ENCODE results near the gene NFU1. TPM values are rescaled to one million over a fixed set of nuclear protein-coding genes. Genes with fewer than 3 reads are reported as not detected.

The NFU1 gene
- total and polyA plus RNA-seq, 9 of the 15 experiments (the other 6 are each of a cell fraction or from before 2014, with no cell fraction given), result 33.3 to 61.8 (median 53.7) TPM

GRCh38 chr2:69376403-69376802, 60.8 kb downstream of the NFU1 start (continued):
- TF ChIP-seq BCLAF1 (IDR thresholded peaks at IDR 0.05; ENCODE audit: borderline replicate concordance in 1 of 2, control insufficient read depth in 1 of 2, low read depth in 2 of 2, low read length in 1 of 2), result no peak
- no peak for TF ChIP-seq ZNF124 (CRISPR knock-in tag; IDR thresholded peaks at IDR 0.05)
- TF ChIP-seq ZNF41 (CRISPR knock-in tag; conservative IDR thresholded peaks at IDR 0.05), result no peak
- TF ChIP-seq CHD7 (IDR thresholded peaks at IDR 0.05; ENCODE audit: low read depth, low read length), result no peak
- TF ChIP-seq ZNF165 (CRISPR knock-in tag; IDR thresholded peaks at IDR 0.05; ENCODE audit: borderline replicate concordance), result no peak
- TF ChIP-seq PHF20 (IDR thresholded peaks at IDR 0.05; ENCODE audit: partially characterized antibody), result no peak
- no peak for TF ChIP-seq E2F4 (CRISPR knock-in tag; IDR thresholded peaks at IDR 0.05; ENCODE audit: low read depth)

Data from K562 (cell line).